Adrenal gland (tissue), 12 donors: ENCODE data around the gene ENPP3. TPM values are rescaled to one million over a fixed set of nuclear protein-coding genes. Genes with fewer than 3 reads are reported as not detected.

Source experiments
- DNase-seq, 7 donors: peaks; one replicate each; pipeline ENCODE4 v3.0.0-alpha.2; 2019 to 2020
- H3K27ac ChIP-seq, 5 donors: fragments of 200-600 bp; sonication (generic) in 4 of 5; 1 replicate in 3 of 5; 2 replicates in 2 of 5; pipeline versions ENCODE4 v1.5.1 to v1.8.0; 2016 to 2020; ENCODE audit warnings: mild to moderate bottlenecking in 1 of 5
- H3K27me3 ChIP-seq: fragments of 200-600 bp; 2 replicates; pipeline ENCODE4 v1.8.0; 2021
- H3K36me3 ChIP-seq, 2 donors: fragments of 200-600 bp; replicated peaks in 1 of 2; 1 replicate in 1 of 2; 2 replicates in 1 of 2; pipeline versions ENCODE4 v1.5.1 to v1.8.0; 2018 to 2022
- H3K4me1 ChIP-seq, 2 donors: fragments of 200-600 bp; replicated peaks in 1 of 2; 1 replicate in 1 of 2; 2 replicates in 1 of 2; pipeline versions ENCODE4 v1.5.1 to v1.8.0; 2018 to 2021
- H3K4me3 ChIP-seq, 4 donors: fragments of 200-600 bp; sonication (generic) in 3 of 4; one replicate each; pipeline ENCODE4 v1.5.1; 2016 to 2018
- H3K9me3 ChIP-seq, 3 donors: fragments of 200-600 bp; sonication (generic) in 1 of 3; replicated peaks in 1 of 3; 1 replicate in 2 of 3; 2 replicates in 1 of 3; pipeline versions ENCODE4 v1.5.1 to v1.8.0; 2016 to 2021
- POLR2A ChIP-seq, 2 donors: fragments of 450-650 bp; IDR thresholded peaks; one replicate each; pipeline ENCODE4 v1.6.1; 2017; ENCODE audit warnings: antibody characterized with exemption in 2 of 2, mild to moderate bottlenecking in 2 of 2, moderate library complexity in 1 of 2
- WGBS, 4 donors: extraction: QIAGEN DNeasy Blood & Tissue Kit in 2 of 4; methylation state at CpG; one replicate each; pipeline versions ENCODE4 v1.1.5 to v1.1.7; 2013 to 2017; 5-methylcytosine and 5-hydroxymethylcytosine counted together
- intact Hi-C, 2 donors: fragments of 100-400 bp; cut with DNase I; formaldehyde crosslinking; loops; one replicate each; pipeline versions ENCODE4 v1.14.1 to v1.15.0; 2022 to 2023
- polyA plus RNA-seq, 3 donors: library from polyadenylated mRNA; stranded (reverse); fragments of 200-250 nt in 2 of 3; fragments of 350-450 nt in 1 of 3; fragmentation: Illumina TruSeq in 1 of 3; extraction: RNeasy Lipid Tissue Mini Kit (QIAGEN cat#74804) in 1 of 3; gene quantifications; one replicate each; pipeline ENCODE4 v1.2.3, GENCODE V29; 2013 to 2014
- total RNA-seq, 9 donors: library from RNA; depleted of rRNA in 4 of 9; stranded (reverse); fragments of >200 nt in 4 of 9; fragments of 120-200 nt in 1 of 9; fragmentation: NEBNext Ultra II Directional in 1 of 9; extraction: Animal tissue kit (Norgen Biotek cat#: 25700) in 1 of 9; gene quantifications; one replicate each; pipeline versions ENCODE4 v1.1.0 to v1.2.4, GENCODE V29; 2013 to 2023
- TF ChIP-seq, protein P1 (sequence below), 6 experiments: fragments of 450-650 bp in 4 of 6; fragments of 200-600 bp in 2 of 6; sonication (generic) in 1 of 6; IDR thresholded peaks; 1 replicate in 5 of 6; 2 replicates in 1 of 6; pipeline versions ENCODE4 v1.5.1 to v1.8.0; 2016 to 2021; ENCODE audit warnings: antibody characterized with exemption in 6 of 6, mild to moderate bottlenecking in 2 of 6, moderate library complexity in 1 of 6
- donor health status: healthy with polysubstance abuse.
- donor health status: Bipolar disorder and iron deficiency.
- donor health status: DM: yes; HTN: yes; CAD: no.
- donor health status: DM: no; HTN: no; CAD: no.
- donor health status: DM: no; HTN: no; CAD: no.
- donor health status: DM: yes; HTN: yes; CAD: no.

Gene ENPP3
- total and polyA plus RNA-seq, 12 donors, result 4.9 to 69.7 (median 11.8) TPM

- Histone ChIP-seq H3K4me1 (no peaks in the 10 kb centered on the region), H3K27me3 (no peaks in the 10 kb centered on the region), H3K4me3 (no peak overlapping the region), H3K36me3 (no peaks in the 10 kb centered on the region), H3K9me3 (no peaks in the 10 kb centered on the region), H3K27ac (no peak overlapping the region)
- TF ChIP-seq, protein P1, sequence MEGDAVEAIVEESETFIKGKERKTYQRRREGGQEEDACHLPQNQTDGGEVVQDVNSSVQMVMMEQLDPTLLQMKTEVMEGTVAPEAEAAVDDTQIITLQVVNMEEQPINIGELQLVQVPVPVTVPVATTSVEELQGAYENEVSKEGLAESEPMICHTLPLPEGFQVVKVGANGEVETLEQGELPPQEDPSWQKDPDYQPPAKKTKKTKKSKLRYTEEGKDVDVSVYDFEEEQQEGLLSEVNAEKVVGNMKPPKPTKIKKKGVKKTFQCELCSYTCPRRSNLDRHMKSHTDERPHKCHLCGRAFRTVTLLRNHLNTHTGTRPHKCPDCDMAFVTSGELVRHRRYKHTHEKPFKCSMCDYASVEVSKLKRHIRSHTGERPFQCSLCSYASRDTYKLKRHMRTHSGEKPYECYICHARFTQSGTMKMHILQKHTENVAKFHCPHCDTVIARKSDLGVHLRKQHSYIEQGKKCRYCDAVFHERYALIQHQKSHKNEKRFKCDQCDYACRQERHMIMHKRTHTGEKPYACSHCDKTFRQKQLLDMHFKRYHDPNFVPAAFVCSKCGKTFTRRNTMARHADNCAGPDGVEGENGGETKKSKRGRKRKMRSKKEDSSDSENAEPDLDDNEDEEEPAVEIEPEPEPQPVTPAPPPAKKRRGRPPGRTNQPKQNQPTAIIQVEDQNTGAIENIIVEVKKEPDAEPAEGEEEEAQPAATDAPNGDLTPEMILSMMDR (IDR thresholded peaks at IDR 0.05), result no peak
- no peak for TF ChIP-seq POLR2A (IDR thresholded peaks at IDR 0.05)
- whole genome bisulfite sequencing, 4 donors, result 64 to 81% (median 78%) methylated on average over 8 to 9 of the region's 9 CpGs
- intact Hi-C loops, result no loop called here
- DNase-seq, result peak in 2 of 7 donors; percentile 4 to 55
Measured at GRCh38 chr6:131733376-131734016, 96.4 kb downstream of the ENPP3 start.

GRCh38 chr6:131736003-131736596 is 99.0 kb downstream of the ENPP3 start:
- DNase-seq, result no peak
- H3K27me3 ChIP-seq, result no peaks in the 10 kb centered on the region
- no peak overlapping the region for H3K4me3 ChIP-seq
- no peak overlapping the region for H3K27ac ChIP-seq
- intact Hi-C loops, result no loop called here
- no peaks in the 10 kb centered on the region for H3K9me3 ChIP-seq
- no peaks in the 10 kb centered on the region for H3K36me3 ChIP-seq
- WGBS, 4 donors, result 76 to 82% (median 79%) methylated on average over 9 of the region's 9 CpGs
- no peaks in the 10 kb centered on the region for H3K4me1 ChIP-seq
- TF ChIP-seq, protein P1 (IDR thresholded peaks at IDR 0.05), result no peak
- TF ChIP-seq POLR2A (IDR thresholded peaks at IDR 0.05), result no peak

DNA sequence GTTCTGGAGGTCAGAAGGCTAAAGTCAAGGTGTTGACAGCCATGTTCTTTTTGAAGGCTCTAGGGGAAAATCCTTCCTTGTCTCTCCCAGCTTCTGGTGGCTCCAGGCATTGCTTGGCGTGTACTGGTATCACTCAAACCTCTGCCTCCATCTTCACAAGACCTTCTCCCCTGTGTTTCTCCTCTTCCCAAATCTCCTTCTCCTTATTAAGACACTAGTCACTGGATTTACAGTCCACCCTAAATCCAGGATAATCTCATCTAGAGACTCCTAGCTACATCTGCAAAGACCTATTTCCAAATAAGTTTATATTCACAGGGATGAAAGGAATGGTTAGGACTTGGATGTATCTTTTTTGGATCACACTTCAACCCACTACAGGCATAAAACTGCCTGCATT is 99.7 kb downstream of the ENPP3 start:
- Histone ChIP-seq H3K4me1 (no peaks in the 10 kb centered on the region), H3K27ac (no peak overlapping the region), H3K36me3 (no peaks in the 10 kb centered on the region), H3K4me3 (no peak overlapping the region), H3K9me3 (no peaks in the 10 kb centered on the region), H3K27me3 (no peaks in the 10 kb centered on the region)
- WGBS, 4 donors, result 87 to 95% (median 92%) methylated on average over 1 of the region's 1 CpG
- DNase-seq, result no peak
- intact Hi-C loops, result no loop called here
- TF ChIP-seq POLR2A (IDR thresholded peaks at IDR 0.05), result no peak
- TF ChIP-seq, protein P1 (IDR thresholded peaks at IDR 0.05), result no peak

- H3K36me3 ChIP-seq, result no peaks in the 10 kb centered on the region
- no peaks in the 10 kb centered on the region for H3K27me3 ChIP-seq
- DNase-seq, result no peak
- no peaks in the 10 kb centered on the region for H3K9me3 ChIP-seq
- H3K4me3 ChIP-seq, result no peak overlapping the region
- 88 to 92% (median 91%) methylated on average over 5 of the region's 5 CpGs for WGBS, 4 donors
- H3K27ac ChIP-seq, result no peak overlapping the region
- TF ChIP-seq, protein P1 (IDR thresholded peaks at IDR 0.05), result no peak
- TF ChIP-seq POLR2A (IDR thresholded peaks at IDR 0.05), result no peak
- H3K4me1 ChIP-seq, result no peaks in the 10 kb centered on the region
- intact Hi-C loops, result no loop called here
Measured at GRCh38 chr6:131739136-131739535, 102.0 kb downstream of the ENPP3 start.
